BE2C (cell line): ENCODE data around the gene NR5A1.

Experiments used
- DNase-seq: peaks from one replicate; pipeline ENCODE4 v3.0.0-alpha.2; 2020
- H3K27me3 ChIP-seq: fragments of 250-450 bp; sonication (Bioruptor Pico); 2 replicates; pipeline ENCODE4 v1.5.1; 2020; ENCODE audit warnings: mild to moderate bottlenecking
- H3K36me3 ChIP-seq: fragments of 250-450 bp; sonication (Bioruptor Pico); 2 replicates; pipeline ENCODE4 v1.5.1; 2020; ENCODE audit warnings: mild to moderate bottlenecking
- H3K4me1 ChIP-seq: fragments of 250-450 bp; sonication (Bioruptor Pico); 2 replicates; pipeline ENCODE4 v1.5.1; 2020
- H3K4me3 ChIP-seq: 2 replicates; pipeline ENCODE4 v1.5.1; 2011; ENCODE audit warnings: low read depth, low read length
- H3K9me3 ChIP-seq: fragments of 250-450 bp; sonication (Bioruptor Pico); 2 replicates; pipeline ENCODE4 v1.5.1; 2020
- TF ChIP-seq, protein P1 (sequence below): IDR thresholded peaks from 2 replicates; pipeline ENCODE4 v1.5.1; 2012; ENCODE audit warnings: mild to moderate bottlenecking, low read depth, low read length

The NR5A1 gene

DNA sequence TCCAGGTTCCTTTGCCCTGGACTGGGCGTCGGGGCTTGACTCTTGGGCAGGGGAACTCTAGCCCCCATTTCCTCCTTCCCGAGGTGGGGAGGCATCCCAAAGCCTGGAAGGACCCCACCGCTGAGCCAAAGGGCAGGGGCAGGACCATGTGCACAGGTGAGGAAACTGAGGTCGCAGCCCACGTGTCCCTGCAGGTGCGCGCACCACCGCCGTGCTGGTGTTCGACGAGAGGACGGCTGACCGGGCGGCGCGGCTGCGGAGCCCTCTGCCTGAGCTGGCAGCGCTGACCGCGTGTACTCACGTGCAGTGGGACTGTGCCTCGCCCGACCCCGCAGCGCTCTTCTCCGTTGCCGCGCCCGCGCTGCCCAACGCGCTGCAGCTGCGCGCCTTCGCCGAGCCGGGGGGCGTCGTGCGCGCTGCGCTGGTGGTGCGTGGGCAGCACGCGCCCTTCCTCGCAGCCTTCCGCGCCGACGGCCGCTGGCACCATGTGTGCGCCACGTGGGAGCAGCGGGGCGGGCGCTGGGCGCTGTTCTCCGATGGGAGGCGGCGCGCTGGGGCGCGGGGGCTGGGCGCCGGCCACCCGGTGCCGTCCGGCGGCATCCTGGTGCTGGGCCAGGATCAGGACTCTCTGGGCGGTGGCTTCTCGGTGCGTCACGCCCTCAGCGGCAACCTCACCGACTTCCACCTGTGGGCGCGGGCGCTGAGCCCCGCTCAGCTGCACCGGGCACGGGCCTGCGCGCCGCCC, 54.2 kb downstream of the NR5A1 start:
- no peak overlapping the region for H3K4me3 ChIP-seq
- DNase-seq = no peak
- TF ChIP-seq, protein P1, sequence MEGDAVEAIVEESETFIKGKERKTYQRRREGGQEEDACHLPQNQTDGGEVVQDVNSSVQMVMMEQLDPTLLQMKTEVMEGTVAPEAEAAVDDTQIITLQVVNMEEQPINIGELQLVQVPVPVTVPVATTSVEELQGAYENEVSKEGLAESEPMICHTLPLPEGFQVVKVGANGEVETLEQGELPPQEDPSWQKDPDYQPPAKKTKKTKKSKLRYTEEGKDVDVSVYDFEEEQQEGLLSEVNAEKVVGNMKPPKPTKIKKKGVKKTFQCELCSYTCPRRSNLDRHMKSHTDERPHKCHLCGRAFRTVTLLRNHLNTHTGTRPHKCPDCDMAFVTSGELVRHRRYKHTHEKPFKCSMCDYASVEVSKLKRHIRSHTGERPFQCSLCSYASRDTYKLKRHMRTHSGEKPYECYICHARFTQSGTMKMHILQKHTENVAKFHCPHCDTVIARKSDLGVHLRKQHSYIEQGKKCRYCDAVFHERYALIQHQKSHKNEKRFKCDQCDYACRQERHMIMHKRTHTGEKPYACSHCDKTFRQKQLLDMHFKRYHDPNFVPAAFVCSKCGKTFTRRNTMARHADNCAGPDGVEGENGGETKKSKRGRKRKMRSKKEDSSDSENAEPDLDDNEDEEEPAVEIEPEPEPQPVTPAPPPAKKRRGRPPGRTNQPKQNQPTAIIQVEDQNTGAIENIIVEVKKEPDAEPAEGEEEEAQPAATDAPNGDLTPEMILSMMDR = no peak
- H3K9me3 ChIP-seq = no peaks in the 10 kb centered on the region
- H3K27me3 ChIP-seq = peaks cover 8% of the 10 kb centered on the region
- no peaks in the 10 kb centered on the region for H3K36me3 ChIP-seq
- H3K4me1 ChIP-seq = no peaks in the 10 kb centered on the region

DNA sequence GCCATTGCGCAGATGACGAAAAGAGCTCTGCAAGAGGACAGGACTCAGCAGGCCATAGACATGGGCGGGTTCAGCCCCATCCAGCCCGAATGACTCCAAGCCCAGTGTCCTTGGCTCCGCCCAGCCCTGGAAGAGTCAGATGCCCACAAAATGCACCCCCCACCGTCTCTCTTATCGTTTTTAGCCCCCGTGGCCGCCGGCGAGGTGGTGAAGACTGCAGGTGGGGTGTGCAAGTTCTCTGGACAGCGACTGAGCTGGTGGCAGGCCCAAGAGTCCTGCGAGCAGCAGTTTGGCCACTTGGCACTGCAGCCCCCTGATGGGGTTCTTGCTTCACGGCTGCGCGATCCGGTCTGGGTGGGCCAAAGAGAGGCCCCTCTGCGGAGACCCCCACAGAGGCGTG, 54.9 kb downstream of the NR5A1 start:
- Histone ChIP-seq H3K27me3 (peaks cover 8% of the 10 kb centered on the region), H3K36me3 (no peaks in the 10 kb centered on the region)
- DNase-seq = no peak

DNA sequence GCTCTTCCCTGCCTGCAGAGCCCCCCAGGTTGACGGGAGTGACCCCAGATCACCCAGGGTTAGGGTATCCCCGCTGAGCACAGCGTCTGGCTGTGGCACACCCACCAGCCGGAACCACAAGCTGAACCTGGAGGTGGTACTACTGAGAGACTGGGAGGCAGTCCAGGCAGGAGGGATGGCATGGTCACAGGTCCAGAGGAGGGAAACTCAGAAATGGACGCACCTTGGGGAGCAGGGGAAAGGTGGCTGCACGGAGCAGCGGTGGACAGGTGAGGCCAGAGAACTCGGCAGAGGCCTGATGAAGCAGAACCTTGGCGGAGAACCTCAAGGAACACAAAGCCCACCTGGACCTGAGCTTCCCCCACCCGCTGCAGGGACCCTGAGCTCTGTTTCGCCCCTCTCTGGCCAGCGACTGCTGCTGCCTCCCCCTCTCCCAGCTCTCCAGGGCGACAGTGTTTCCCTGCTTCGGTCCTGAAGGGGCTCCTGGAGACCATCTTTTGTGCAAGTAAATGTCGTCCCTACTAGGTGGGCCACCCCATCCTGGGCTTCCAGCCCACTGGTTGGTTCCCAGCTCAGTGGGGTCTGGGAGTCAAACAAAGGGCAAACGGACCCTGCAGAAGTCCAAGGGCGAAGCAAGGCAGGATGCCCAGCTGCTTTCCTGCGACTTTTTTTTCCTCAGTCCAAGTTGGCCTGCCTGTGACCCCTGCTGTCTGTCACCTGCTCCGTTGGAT, 56.1 kb downstream of the NR5A1 start:
- peak overlapping the region; percentile 50 for H3K4me3 ChIP-seq
- no peaks in the 10 kb centered on the region for H3K36me3 ChIP-seq
- H3K27me3 ChIP-seq = peaks cover 8% of the 10 kb centered on the region
- no peaks in the 10 kb centered on the region; the same call in 1 of the 2 replicates for H3K9me3 ChIP-seq
- DNase-seq = no peak
- TF ChIP-seq, protein P1 = no peak
- H3K4me1 ChIP-seq = no peaks in the 10 kb centered on the region

More for the DNA sequence above, 54.9 kb downstream of the NR5A1 start:
- H3K4me3 ChIP-seq = no peak overlapping the region
- TF ChIP-seq, protein P1 = no peak
- no peaks in the 10 kb centered on the region for H3K9me3 ChIP-seq
- no peaks in the 10 kb centered on the region for H3K4me1 ChIP-seq

DNA sequence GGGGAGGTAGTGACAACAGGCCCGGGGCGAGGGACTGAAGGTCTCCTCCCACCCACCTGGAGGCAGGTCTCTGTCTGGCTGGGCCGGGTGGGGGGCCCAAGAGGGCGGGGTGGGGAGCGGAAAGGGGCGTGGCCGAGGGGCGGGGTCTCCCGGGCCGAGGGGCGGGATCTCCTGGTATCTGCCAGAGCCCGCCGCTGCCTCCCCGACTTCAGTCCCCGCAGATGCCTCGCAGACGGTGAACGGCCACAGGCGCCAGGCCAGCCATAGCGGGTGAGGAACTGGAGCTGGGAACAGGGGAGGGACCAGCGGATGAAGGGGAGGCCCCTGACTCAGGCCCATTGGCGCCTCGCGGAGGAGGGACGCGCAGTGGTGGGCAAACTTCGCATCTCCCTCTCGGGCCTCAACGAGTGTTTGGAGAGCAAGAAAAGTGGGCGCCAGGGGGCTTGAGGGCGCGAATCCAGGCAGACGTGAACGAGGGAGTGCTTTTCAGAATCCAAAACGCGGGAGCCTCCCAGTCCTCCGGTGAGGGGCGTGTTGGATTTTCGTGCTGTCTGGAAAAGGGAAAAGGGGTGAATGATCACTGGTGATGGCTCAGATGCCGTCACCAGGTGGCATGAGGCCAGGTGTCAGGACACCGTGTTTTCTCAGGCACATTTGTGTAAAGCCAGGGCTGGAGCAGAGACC, 56.8 kb downstream of the NR5A1 start, which contains the start of gene ADGRD2:
Gene ADGRD2, plus strand, starts transcription at position 211 of the 684 bp plus-strand sequence. CDS start 1,216 bp downstream, outside the sequence.
- H3K27me3 ChIP-seq = peaks cover 8% of the 10 kb centered on the region
- peak; percentile 77 for DNase-seq
- H3K36me3 ChIP-seq = no peaks in the 10 kb centered on the region
- peak within 1 kb of the TSS; percentile 50 for H3K4me3 ChIP-seq
- TF ChIP-seq, protein P1 = no peak
- no peaks in the 10 kb centered on the region for H3K4me1 ChIP-seq
- no peaks in the 10 kb centered on the region; the same call in 1 of the 2 replicates for H3K9me3 ChIP-seq

DNA sequence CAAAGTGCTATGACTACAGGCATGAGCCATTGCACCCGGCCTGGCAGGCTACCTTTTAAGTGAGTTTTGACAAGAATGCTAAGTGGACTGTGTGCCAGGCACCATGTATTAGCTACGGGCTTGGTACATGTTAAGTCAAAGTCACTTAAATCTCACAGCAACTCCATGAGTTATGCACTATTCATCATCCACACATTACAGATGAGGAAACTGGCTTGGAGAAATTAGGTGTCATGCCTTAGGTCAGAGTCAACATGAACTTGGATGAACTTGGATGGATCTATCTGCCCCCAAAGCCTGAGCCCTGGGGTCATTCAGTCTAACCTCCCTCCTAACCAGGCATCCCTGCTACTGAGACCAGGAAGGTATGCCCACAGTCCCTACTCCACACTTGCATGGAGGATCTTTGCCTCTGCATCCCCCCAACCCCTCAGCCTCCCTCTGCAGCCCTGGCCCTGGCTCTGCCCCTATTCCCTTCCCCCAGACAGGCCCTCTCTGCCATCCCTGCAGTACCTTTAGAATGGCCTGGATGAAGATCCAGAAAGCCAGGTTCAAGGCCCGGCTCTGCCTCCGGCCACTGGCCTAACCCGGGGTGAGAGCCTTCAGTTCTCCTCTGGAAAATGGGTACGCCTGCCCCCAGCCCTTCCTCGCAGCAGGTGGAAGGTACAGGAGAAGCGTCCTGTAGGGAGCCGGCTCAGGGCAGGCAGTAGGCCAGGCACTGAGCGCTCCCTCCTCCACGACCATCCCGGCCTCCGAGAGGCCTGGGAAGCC, 57.6 kb downstream of the NR5A1 start:
- Histone ChIP-seq H3K4me3 (no peak overlapping the region), H3K27me3 (peaks cover 8% of the 10 kb centered on the region), H3K4me1 (no peaks in the 10 kb centered on the region), H3K36me3 (no peaks in the 10 kb centered on the region), H3K9me3 (no peaks in the 10 kb centered on the region; the same call in 1 of the 2 replicates)
- DNase-seq = no peak
- TF ChIP-seq, protein P1 = no peak
